ENCODE measurements around the gene CEP128.

The CEP128 gene

DNA sequence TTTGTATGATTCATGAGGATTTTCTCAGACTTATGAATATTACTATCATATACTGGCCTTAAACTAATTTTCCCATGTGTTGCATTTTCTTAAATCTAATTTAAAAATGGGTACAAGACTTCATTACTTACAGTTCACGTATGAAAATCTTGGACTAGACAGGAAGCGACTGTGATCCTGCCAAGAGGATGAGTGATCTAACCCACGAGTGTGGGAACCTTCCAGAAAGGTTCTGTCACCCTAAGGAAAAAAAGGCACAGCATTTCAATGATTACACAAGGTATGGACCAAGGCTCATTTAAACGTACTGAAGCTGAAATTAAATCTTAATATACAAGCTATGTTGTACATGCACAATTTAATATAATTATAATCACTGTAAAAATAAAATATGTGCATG lies 436.8 kb downstream of the CEP128 start:
- no peaks in the 10 kb centered on the region for H3K9me3 ChIP-seq (ENCODE audit: control insufficient read depth, low read length)
- no peak overlapping the region for H3K9ac ChIP-seq (ENCODE audit: low read length)

DNA sequence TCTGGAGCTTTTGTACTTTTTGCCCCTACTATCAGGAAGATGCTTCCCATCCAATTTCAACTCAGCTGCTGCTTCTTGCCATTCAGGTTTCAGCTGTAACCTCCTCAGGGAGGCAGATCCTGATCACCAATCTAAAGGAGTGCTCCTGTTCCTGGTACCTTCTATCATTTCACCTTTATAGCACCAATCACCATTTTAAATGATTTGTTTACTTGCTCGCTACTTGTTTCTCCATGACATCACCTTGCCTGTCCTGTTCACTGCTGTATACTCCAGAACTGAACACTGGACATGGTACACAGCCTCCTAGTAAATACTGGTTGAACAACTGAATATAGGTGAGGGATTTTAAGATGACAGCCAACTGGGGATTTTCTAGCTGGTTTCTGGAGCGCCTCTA lies 443.0 kb downstream of the CEP128 start:
- Histone ChIP-seq H3K36me3 (ENCODE audit: control insufficient read depth, insufficient read depth, low read length) (no peaks in the 10 kb centered on the region), H3K27me3 (ENCODE audit: control insufficient read depth, insufficient read depth, low read length) (no peaks in the 10 kb centered on the region), H3K9me3 (ENCODE audit: control insufficient read depth, low read length) (no peaks in the 10 kb centered on the region), H3K4me3 (ENCODE audit: low read length) (no peak overlapping the region), H3K9ac (ENCODE audit: low read length) (no peak overlapping the region), H3K4me1 (ENCODE audit: control insufficient read depth, insufficient read depth, low read length) (no peaks in the 10 kb centered on the region)

More for the DNA sequence above, 436.8 kb downstream of the CEP128 start:
- no peaks in the 10 kb centered on the region for H3K27me3 ChIP-seq (ENCODE audit: control insufficient read depth, insufficient read depth, low read length)
- no peak overlapping the region for H3K4me3 ChIP-seq (ENCODE audit: low read length)
- H3K36me3 ChIP-seq (ENCODE audit: control insufficient read depth, insufficient read depth, low read length) = no peaks in the 10 kb centered on the region
- H3K4me1 ChIP-seq (ENCODE audit: control insufficient read depth, insufficient read depth, low read length) = no peaks in the 10 kb centered on the region

DNA sequence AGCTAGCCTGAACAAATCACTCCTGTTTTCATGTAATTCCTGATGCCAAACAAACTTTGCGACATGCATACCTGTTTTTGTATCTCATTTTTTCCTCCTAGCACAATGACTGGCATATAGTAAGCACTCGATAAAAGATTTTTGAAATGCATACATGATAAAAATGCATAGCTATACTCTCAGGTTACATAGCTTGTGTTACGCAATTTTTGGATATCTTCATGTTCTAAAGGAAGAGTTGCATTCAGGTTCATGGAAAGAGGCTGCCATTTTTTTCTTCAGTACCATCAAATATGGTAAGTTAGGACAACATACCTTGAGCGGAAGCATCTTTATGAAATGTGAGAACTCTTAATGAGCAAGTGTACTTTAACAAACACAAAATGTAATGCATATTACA lies 445.4 kb downstream of the CEP128 start:
- no peak overlapping the region for H3K4me3 ChIP-seq (ENCODE audit: low read length)
- H3K9me3 ChIP-seq (ENCODE audit: control insufficient read depth, low read length) = no peaks in the 10 kb centered on the region
- no peaks in the 10 kb centered on the region for H3K36me3 ChIP-seq (ENCODE audit: control insufficient read depth, insufficient read depth, low read length)
- H3K9ac ChIP-seq (ENCODE audit: low read length) = no peak overlapping the region
- H3K4me1 ChIP-seq (ENCODE audit: control insufficient read depth, insufficient read depth, low read length) = no peaks in the 10 kb centered on the region
- no peaks in the 10 kb centered on the region for H3K27me3 ChIP-seq (ENCODE audit: control insufficient read depth, insufficient read depth, low read length)

DNA sequence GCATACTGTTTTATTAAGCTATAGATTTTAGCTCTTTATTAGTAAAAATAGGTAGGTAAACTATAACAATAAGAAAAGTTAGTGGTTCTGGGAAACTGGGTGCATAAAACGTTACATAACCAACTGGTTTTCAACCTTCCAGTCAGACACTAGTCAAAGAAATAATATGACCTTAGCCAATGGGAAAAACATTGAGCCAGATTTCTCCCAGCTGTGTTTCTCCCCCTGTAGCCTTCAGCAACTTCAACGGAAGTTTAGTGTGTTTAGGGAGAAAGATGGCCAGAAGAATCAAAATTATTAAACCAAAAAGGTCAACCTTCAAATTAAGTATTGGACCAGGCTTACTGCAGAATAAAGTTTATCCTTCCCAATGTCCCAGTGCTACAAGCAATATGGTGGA lies 446.8 kb downstream of the CEP128 start:
- H3K9me3 ChIP-seq (ENCODE audit: control insufficient read depth, low read length) = no peaks in the 10 kb centered on the region
- no peaks in the 10 kb centered on the region for H3K36me3 ChIP-seq (ENCODE audit: control insufficient read depth, insufficient read depth, low read length)
- no peak overlapping the region for H3K4me3 ChIP-seq (ENCODE audit: low read length)
- no peaks in the 10 kb centered on the region for H3K27me3 ChIP-seq (ENCODE audit: control insufficient read depth, insufficient read depth, low read length)
- no peak overlapping the region for H3K9ac ChIP-seq (ENCODE audit: low read length)
- H3K4me1 ChIP-seq (ENCODE audit: control insufficient read depth, insufficient read depth, low read length) = no peaks in the 10 kb centered on the region

DNA sequence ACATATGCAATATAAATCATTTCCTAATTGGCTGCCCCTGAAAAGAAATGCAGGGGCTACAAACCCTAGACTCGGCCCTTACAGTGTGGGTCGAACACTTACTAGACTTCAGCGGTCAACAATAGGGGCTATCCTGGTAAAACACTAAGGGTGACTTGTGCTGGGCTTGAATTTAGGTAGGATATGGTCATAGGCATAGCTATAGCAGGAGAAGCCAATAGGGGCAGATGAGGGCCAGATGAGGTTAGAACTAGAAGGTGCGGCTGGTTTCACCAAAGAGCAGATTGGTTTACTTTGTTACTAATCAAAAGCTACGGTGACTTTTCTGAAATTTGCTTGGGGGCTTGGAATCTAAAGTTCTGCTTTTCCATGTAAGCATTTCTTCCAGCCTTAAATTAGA lies 447.9 kb downstream of the CEP128 start:
- Histone ChIP-seq H3K27me3 (ENCODE audit: control insufficient read depth, insufficient read depth, low read length) (no peaks in the 10 kb centered on the region), H3K9me3 (ENCODE audit: control insufficient read depth, low read length) (no peaks in the 10 kb centered on the region), H3K9ac (ENCODE audit: low read length) (no peak overlapping the region), H3K36me3 (ENCODE audit: control insufficient read depth, insufficient read depth, low read length) (no peaks in the 10 kb centered on the region), H3K4me3 (ENCODE audit: low read length) (no peak overlapping the region), H3K4me1 (ENCODE audit: control insufficient read depth, insufficient read depth, low read length) (no peaks in the 10 kb centered on the region)

DNA sequence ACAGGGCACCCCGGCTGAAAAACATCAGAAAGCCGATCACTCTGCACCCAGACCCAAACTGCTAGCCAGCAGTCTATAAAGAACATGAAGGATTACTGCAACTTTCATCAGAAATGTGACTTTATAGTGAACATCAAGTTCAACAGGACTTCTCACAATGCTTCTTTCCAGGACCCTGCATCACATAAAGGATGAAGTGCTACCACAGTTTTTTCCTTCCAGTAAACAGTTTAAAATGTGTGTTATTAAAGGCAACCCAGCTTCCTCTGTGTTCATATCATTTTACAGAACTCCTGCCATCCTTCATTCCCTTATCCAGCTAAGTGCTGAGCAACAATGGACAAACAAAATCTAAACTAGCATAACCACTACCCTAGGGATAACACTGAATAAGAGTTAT lies 449.9 kb downstream of the CEP128 start:
- Histone ChIP-seq H3K27me3 (ENCODE audit: control insufficient read depth, insufficient read depth, low read length) (no peaks in the 10 kb centered on the region), H3K4me1 (ENCODE audit: control insufficient read depth, insufficient read depth, low read length) (no peaks in the 10 kb centered on the region), H3K9me3 (ENCODE audit: control insufficient read depth, low read length) (no peaks in the 10 kb centered on the region), H3K4me3 (ENCODE audit: low read length) (no peak overlapping the region), H3K9ac (ENCODE audit: low read length) (no peak overlapping the region), H3K36me3 (ENCODE audit: control insufficient read depth, insufficient read depth, low read length) (no peaks in the 10 kb centered on the region)

DNA sequence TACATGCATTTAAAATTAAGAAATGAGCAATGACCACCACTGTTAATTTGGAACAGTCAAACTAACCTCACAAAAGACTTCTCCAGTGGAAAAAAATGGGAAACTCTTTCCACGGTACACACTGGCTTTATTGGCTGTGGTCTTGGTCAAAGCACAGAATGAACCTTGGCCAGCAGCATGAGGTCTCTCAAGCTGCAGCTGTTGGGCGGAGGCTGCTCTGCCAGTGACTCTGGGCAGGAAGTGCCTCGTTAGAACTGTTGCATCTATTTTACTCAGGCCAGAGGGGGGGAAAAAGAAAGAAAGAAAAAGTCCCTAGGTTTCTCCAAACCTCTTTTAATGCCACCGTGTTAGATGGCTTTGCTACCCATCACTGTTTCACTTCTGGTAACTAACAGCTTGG lies 450.4 kb downstream of the CEP128 start:
- H3K27me3 ChIP-seq (ENCODE audit: control insufficient read depth, insufficient read depth, low read length) = no peaks in the 10 kb centered on the region
- H3K9me3 ChIP-seq (ENCODE audit: control insufficient read depth, low read length) = no peaks in the 10 kb centered on the region
- no peaks in the 10 kb centered on the region for H3K4me1 ChIP-seq (ENCODE audit: control insufficient read depth, insufficient read depth, low read length)
- no peaks in the 10 kb centered on the region for H3K36me3 ChIP-seq (ENCODE audit: control insufficient read depth, insufficient read depth, low read length)
- H3K9ac ChIP-seq (ENCODE audit: low read length) = no peak overlapping the region
- H3K4me3 ChIP-seq (ENCODE audit: low read length) = no peak overlapping the region

DNA sequence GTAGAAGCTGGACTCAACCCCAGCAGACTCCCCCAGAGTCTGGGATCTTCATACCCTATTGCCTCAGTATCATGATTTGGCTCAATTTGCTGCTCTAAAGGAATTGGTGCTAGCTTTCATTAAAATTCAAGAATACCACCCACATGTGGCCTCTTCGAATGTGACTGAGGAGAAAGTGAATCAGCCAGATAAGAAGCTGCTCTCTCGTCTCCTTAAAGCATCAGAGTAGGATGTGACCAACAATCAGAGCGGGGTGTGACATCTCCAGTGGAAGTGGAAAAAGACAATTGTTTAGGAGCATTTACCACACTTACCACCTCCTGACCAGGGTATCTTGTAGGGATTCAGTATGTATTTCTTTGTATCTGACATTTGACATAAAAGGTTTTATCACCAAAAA lies 452.0 kb downstream of the CEP128 start:
- Histone ChIP-seq H3K9me3 (ENCODE audit: control insufficient read depth, low read length) (no peaks in the 10 kb centered on the region), H3K9ac (ENCODE audit: low read length) (no peak overlapping the region), H3K27me3 (ENCODE audit: control insufficient read depth, insufficient read depth, low read length) (no peaks in the 10 kb centered on the region), H3K4me1 (ENCODE audit: control insufficient read depth, insufficient read depth, low read length) (no peaks in the 10 kb centered on the region), H3K4me3 (ENCODE audit: low read length) (no peak overlapping the region), H3K36me3 (ENCODE audit: control insufficient read depth, insufficient read depth, low read length) (no peaks in the 10 kb centered on the region)

DNA sequence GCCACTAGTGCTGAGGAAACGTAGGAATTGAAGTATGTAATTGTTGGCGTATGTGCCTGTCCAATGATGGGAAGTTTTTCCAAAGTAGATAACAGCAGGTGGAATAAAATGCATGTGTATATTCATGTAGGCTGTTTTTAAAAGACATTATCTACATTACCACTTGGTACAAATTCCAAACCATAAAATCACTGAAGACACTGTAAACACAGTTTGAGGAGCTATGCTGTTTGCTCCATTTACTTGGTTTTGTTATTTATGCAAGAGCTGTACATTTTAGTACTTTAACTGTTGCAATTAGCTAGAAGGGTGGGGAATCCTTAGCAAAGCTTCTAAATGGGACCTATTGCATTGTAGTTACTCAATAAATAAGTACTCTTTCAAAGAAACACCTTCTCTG lies 455.8 kb downstream of the CEP128 start:
- H3K4me1 ChIP-seq (ENCODE audit: control insufficient read depth, insufficient read depth, low read length) = no peaks in the 10 kb centered on the region
- no peak overlapping the region for H3K9ac ChIP-seq (ENCODE audit: low read length)
- no peak overlapping the region for H3K4me3 ChIP-seq (ENCODE audit: low read length)
- no peaks in the 10 kb centered on the region for H3K27me3 ChIP-seq (ENCODE audit: control insufficient read depth, insufficient read depth, low read length)
- H3K9me3 ChIP-seq (ENCODE audit: control insufficient read depth, low read length) = no peaks in the 10 kb centered on the region
- no peaks in the 10 kb centered on the region for H3K36me3 ChIP-seq (ENCODE audit: control insufficient read depth, insufficient read depth, low read length)

DNA sequence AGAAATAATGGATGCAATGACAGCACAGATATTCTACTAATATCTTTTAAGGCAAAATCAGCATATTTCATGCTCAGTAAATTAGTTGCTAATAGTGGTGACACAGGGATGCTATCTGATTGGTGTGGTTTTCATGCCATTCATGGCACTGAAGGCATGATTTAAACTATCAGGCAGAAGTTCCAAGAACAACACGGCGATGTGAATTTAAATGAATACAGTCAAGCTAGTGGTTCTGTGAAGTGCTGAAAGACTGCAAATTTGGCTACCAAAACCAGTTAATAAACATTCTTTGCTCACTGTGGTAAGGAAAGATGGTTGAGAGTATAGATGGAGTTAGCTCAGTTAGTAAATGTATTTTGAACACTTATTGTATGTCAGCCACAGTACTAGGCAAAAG lies 458.2 kb downstream of the CEP128 start:
- no peak overlapping the region for H3K4me3 ChIP-seq (ENCODE audit: low read length)
- H3K9ac ChIP-seq (ENCODE audit: low read length) = no peak overlapping the region
- H3K9me3 ChIP-seq (ENCODE audit: control insufficient read depth, low read length) = no peaks in the 10 kb centered on the region
- no peaks in the 10 kb centered on the region for H3K4me1 ChIP-seq (ENCODE audit: control insufficient read depth, insufficient read depth, low read length)
- no peaks in the 10 kb centered on the region for H3K27me3 ChIP-seq (ENCODE audit: control insufficient read depth, insufficient read depth, low read length)
- no peaks in the 10 kb centered on the region for H3K36me3 ChIP-seq (ENCODE audit: control insufficient read depth, insufficient read depth, low read length)

DNA sequence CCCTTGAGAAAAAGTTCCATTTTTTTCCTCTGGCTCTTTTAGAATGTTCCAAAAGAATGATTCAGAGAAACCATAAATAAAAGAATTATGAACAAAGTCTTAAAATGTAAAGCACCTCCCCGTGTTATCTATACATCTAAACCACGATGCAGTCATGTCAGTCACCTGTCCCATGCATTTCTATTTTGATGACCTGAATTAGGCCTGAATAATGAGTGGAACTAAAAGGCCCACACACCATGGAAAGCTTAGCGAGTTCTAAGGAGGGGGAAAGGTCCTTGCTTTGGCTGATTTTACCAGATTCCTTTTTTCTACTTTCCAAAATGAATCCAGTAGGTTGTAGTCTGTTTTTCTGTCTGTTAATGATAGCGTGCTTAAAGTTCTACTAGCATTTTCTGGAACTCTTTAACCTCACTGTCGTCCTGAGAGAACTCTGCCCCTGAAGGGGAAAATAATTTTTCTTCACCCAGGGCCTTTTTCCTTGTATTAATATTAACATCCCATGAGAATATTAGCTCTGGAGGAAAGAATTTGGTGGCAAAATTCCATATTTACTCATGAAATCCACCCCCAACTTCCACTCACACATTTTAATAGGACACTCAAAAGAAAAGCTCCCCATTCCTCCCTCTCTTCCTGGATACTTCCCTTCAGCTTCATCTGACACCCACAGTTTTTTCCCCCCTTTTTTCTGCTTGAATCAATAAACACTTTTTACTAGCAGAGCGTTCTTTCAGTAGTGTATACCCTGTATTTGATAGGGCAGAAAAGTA lies 464.0 kb downstream of the CEP128 start:
- Histone ChIP-seq H3K36me3 (ENCODE audit: control insufficient read depth, insufficient read depth, low read length) (no peaks in the 10 kb centered on the region), H3K9ac (ENCODE audit: low read length) (no peak overlapping the region), H3K4me3 (ENCODE audit: low read length) (no peak overlapping the region), H3K9me3 (ENCODE audit: control insufficient read depth, low read length) (no peaks in the 10 kb centered on the region), H3K4me1 (ENCODE audit: control insufficient read depth, insufficient read depth, low read length) (no peaks in the 10 kb centered on the region), H3K27me3 (ENCODE audit: control insufficient read depth, insufficient read depth, low read length) (no peaks in the 10 kb centered on the region)

DNA sequence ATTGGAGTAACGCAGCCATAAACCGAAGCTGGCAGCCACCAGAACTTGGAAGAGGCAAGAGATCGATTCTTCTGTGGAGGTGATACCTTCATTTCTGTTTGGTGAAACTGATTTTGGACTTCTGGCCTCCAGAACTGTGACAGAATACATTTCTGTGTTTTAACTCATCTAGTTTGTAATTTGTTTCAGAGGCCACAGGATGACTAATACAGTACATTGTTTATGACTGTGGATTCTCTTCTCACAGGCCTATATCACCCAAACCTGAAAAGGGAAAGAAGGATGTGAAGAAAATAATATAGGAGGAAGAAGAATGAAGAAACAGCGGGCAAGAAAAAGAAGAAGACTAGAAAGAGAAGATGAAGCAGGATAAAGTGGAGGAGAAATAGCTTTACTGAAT lies 466.5 kb downstream of the CEP128 start:
- H3K36me3 ChIP-seq (ENCODE audit: control insufficient read depth, insufficient read depth, low read length) = no peaks in the 10 kb centered on the region

More for the DNA sequence above, 466.5 kb downstream of the CEP128 start:
- no peak overlapping the region for H3K4me3 ChIP-seq (ENCODE audit: low read length)
- no peaks in the 10 kb centered on the region for H3K9me3 ChIP-seq (ENCODE audit: control insufficient read depth, low read length)
- H3K27me3 ChIP-seq (ENCODE audit: control insufficient read depth, insufficient read depth, low read length) = no peaks in the 10 kb centered on the region
- no peaks in the 10 kb centered on the region for H3K4me1 ChIP-seq (ENCODE audit: control insufficient read depth, insufficient read depth, low read length)
- no peak overlapping the region for H3K9ac ChIP-seq (ENCODE audit: low read length)
